Ishikawa (cell line): ENCODE data around the gene AKTIP.

ENCODE experiments used
- CEBPB ChIP-seq: IDR thresholded peaks from 2 replicates; pipeline ENCODE4 v1.6.1; 2012
- CREB1 ChIP-seq: IDR thresholded peaks from 2 replicates; pipeline ENCODE4 v1.6.1; 2012; ENCODE audit warnings: low read depth
- EGR1 ChIP-seq: IDR thresholded peaks from 2 replicates; pipeline ENCODE4 v1.6.1; 2012
- EP300 ChIP-seq: IDR thresholded peaks from 2 replicates; pipeline ENCODE4 v1.6.1; 2012; ENCODE audit warnings: borderline replicate concordance
- FOXM1 ChIP-seq: IDR thresholded peaks from 2 replicates; pipeline ENCODE4 v1.6.1; 2012; ENCODE audit warnings: low read depth, borderline replicate concordance
- NFIC ChIP-seq: IDR thresholded peaks from 2 replicates; pipeline ENCODE4 v1.6.1; 2012
- RAD21 ChIP-seq: IDR thresholded peaks from 2 replicates; pipeline ENCODE4 v1.6.1; 2012; ENCODE audit warnings: low read depth
- REST ChIP-seq: IDR thresholded peaks from 2 replicates; pipeline ENCODE4 v1.6.1; 2012; ENCODE audit warnings: low read depth, mild to moderate bottlenecking
- TAF1 ChIP-seq: IDR thresholded peaks from 2 replicates; pipeline ENCODE4 v1.6.1; 2012; ENCODE audit warnings: low read depth, mild to moderate bottlenecking
- TCF12 ChIP-seq: IDR thresholded peaks from 2 replicates; pipeline ENCODE4 v1.6.1; 2012; ENCODE audit warnings: low read depth
- TEAD4 ChIP-seq: IDR thresholded peaks from 2 replicates; pipeline ENCODE4 v1.6.1; 2012
- USF1 ChIP-seq: IDR thresholded peaks from 2 replicates; pipeline ENCODE4 v1.6.1; 2012
- YY1 ChIP-seq: IDR thresholded peaks from 2 replicates; pipeline ENCODE4 v1.6.1; 2012; ENCODE audit warnings: low read depth
- ZBTB7A ChIP-seq: IDR thresholded peaks from 2 replicates; pipeline ENCODE4 v1.6.1; 2012; ENCODE audit warnings: low read depth
- TF ChIP-seq, protein P1 (sequence below): IDR thresholded peaks from 2 replicates; pipeline ENCODE4 v1.6.1; 2012

AKTIP gene

DNA sequence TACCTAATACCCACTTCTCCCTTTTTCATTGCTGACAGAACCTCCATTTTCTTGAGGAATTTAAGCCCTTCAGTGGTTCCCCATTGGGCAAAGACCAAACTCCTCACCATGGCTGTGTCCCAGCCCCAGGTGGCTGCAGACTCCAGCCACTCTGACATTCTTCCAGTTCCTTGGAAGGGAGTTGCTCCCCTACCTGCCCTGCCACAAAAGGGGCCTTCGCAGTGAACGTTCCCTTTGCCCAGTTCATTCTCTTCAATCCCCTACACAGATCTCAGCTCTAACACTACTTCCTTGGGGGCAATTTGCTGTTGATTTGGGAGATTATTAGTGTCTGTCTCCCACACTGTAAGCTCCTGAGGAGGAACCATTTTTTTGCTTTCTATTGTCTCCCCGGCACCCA is 3.2 kb upstream of the AKTIP start:
- no peak for TF ChIP-seq CEBPB
- no peak for TF ChIP-seq TEAD4
- TF ChIP-seq REST = no peak
- TF ChIP-seq TAF1 = no peak
- TF ChIP-seq NFIC = no peak
- no peak for TF ChIP-seq USF1
- no peak for TF ChIP-seq EP300
- no peak for TF ChIP-seq FOXM1
- TF ChIP-seq TCF12 = no peak
- no peak for TF ChIP-seq ZBTB7A
- TF ChIP-seq YY1 = no peak
- TF ChIP-seq, protein P1, sequence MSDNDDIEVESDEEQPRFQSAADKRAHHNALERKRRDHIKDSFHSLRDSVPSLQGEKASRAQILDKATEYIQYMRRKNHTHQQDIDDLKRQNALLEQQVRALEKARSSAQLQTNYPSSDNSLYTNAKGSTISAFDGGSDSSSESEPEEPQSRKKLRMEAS = no peak
- no peak for TF ChIP-seq CREB1

GRCh38 chr16:53504665-53505064 is 1.7 kb upstream of the AKTIP start:
- no peak for TF ChIP-seq YY1
- no peak for TF ChIP-seq RAD21
- no peak for TF ChIP-seq FOXM1

DNA sequence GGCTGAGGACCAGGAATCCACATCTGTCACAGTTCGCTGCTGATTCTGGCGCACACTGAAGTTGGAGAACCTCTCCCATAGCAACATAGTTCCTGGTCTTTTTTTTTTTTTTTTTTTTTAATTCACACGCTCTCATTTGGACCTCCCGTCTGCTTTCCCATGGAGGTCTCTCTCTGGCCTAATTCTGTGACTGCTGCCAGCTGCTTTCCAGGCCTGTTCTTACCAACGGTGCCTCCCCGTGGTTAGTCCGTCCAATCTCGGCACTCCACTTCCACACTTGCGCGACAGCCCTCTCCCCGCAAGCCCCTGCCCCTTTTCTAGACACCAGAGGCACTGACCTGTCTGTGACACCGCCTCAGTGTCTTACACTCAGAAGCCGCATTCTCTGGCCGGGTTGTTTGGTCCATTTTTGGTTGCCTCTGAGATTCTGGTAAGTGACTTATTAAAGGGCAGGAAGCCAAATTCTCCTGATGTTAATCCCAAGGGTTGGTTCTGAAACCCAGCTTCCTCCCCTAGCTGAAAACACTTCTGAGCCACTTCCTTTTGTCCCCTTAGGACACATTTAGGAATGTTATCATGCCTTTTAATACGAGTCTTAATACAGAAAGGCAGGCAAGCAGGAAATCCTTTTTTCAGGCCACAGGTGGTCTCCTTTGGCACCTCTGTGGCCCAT is 1.1 kb upstream of the AKTIP start:
- TF ChIP-seq EP300 (no peak), REST (no peak), CREB1 (no peak)

- TF ChIP-seq YY1 = peak; percentile 74; the same call in 1 of the 2 replicates
- 0 out of 2 replicates have a peak, but pooled peaks have one; percentile 25 for TF ChIP-seq EGR1
- TF ChIP-seq TCF12 = no peak
- TF ChIP-seq TEAD4 = no peak
- TF ChIP-seq EP300 = peak; percentile 27; the same call in 1 of the 2 replicates
- TF ChIP-seq, protein P1 = peak; percentile 83
- TF ChIP-seq FOXM1 = no peak
- TF ChIP-seq CEBPB = peak; percentile 68
- no peak for TF ChIP-seq ZBTB7A
- peak; percentile 14; the same call in 1 of the 2 replicates for TF ChIP-seq NFIC
- TF ChIP-seq CREB1 = peak; percentile 62
- TF ChIP-seq TAF1 = no peak; the same call in 1 of the 2 replicates
- no peak for TF ChIP-seq REST
- no peak for TF ChIP-seq RAD21
- no peak for TF ChIP-seq USF1
These were observed 388 bp upstream of the AKTIP start for GRCh38 chr16:53503270-53503923.
